PC-3 (cell line): Measurements from ENCODE around the gene FLNC.

Source experiments
- CTCF ChIP-seq: fragments of 300-600 bp; sonication (generic); conservative IDR thresholded peaks from 2 replicates; pipeline ENCODE4 v1.5.1; 2017; ENCODE audit warnings: antibody characterized with exemption, low read depth, mild to moderate bottlenecking, low read length
- EZH2 ChIP-seq: fragments of 300-600 bp; sonication (generic); IDR thresholded peaks from one replicate; pipeline ENCODE4 v1.6.1; 2017; ENCODE audit warnings: antibody characterized with exemption, mild to moderate bottlenecking, low read length; ENCODE audit not compliant: unreplicated experiment

DNA sequence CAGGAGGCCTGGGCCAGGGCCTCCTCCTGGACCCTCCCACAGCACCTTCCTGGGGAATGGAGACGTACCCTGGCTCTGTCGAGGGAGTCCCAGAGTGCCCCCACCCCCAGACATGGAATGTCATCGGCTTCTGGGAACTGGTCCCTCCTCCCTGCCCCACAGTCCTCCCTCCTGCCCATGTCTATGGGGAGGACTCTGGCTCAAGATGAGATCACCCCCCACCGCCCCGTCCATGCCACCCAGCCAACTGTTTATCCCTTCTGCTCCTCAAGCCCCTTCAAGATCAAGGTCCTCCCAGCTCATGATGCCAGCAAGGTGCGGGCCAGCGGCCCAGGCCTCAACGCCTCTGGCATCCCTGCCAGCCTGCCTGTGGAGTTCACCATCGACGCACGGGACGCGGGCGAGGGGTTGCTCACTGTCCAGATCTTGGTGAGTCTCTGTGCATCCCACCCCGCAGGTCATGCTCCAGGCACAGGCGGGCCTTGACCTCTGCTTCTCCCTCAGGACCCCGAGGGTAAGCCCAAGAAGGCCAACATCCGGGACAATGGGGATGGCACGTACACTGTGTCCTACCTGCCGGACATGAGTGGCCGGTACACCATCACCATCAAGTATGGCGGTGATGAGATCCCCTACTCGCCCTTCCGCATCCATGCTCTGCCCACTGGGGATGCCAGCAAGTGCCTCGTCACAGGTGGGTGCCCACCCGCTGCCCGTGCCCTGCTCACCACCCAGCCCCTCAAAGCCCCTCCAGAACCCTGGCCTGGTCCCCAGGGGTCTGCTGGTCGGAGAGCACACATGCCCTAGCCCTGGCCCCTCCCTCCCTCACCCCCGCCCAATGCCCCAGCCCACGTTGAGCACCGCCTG is 18.3 kb downstream of the FLNC start:
- TF ChIP-seq CTCF (no peak), EZH2 (no peak)
